Epidermal melanocyte (primary cell): ENCODE data around the gene CCDC60.

Experiments used
- DNase-seq: peaks from one replicate; pipeline ENCODE4 v3.0.0; 2011; ENCODE audit warnings: low spot score; ENCODE audit not compliant: insufficient read length

Gene CCDC60

DNA sequence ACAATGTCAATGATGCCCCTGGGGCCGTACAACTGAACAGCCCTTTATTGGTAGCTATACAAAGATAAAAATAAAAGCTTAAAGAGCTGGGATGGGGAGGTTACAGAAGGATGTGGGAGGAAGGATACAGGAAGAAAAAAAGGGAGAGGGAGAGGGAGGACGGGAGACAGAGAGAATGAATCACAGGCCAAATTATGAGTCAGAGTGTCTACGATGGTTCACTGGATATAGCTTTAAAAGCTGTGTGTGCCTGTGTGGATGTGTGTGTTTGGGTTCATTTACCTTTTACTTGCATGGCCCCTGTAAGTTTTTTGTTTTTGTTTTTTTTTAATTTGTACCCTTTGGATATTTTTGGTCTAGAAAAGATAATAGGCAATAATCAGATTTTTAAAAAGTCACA lies 111.9 kb downstream of the CCDC60 start:
- DNase-seq = no peak

DNA sequence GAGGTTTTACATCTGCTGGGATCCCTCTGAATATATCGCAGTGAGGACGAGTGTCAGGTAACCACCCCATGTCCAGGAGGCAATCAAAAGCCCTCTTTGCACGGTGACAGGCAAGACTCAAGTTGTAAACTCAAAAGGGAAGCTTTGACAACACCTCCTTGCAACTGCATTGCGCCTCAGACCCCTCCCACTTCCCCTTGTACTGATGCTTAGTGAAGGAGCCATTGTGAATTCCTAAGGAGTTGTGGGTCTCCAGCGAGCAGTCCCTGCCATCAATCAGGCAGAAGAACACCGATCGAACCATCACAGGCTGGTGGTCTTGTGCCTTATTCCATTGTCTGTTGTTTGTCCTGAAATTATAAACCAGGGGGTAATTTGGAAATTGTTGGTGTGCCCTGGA lies 112.6 kb downstream of the CCDC60 start:
- DNase-seq = no peak

DNA sequence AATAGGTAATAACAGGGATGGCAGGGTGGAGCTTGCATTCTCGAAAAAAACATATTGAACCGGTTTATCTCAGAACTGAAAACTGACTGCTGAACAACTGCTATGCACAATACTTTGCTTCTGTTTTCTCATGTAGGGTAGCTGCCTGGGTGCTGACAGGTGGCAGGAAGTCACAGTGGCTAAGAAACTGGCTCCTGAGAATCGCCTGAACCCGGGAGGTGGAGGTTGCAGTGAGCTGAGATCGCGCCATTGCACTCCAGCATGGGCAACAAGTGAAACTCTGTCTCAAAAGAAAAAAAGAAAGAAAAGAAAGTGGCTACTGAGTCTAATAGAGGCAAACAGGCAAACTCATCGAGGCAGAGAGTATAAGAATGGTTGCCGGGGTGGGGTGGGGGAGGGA lies 113.1 kb downstream of the CCDC60 start:
- DNase-seq = no peak

DNA sequence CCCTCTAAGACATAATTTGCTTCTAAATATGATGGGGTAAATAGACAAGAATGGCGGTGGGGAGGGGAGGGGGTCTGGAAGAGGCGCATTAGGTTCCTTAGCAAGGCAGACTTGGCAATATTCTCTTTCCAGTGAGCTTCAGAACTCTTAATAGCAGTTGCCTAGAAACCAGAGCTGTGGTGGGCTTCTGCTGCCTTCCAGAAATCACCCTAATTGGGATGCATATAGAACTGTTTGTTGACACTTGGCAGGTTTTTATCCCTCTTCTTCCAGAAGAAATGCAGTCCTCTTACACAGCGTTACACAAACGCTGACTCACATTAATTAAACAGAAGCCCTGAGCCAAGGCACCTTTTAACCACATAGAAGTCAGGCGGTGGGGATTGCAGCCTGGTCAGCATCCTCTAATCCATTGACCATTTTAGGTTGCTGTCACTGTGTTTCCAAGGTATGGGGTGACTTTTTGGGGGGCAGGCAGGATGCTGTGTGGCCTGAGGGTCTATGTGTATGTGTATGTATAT lies 114.1 kb downstream of the CCDC60 start:
- no peak for DNase-seq

DNA sequence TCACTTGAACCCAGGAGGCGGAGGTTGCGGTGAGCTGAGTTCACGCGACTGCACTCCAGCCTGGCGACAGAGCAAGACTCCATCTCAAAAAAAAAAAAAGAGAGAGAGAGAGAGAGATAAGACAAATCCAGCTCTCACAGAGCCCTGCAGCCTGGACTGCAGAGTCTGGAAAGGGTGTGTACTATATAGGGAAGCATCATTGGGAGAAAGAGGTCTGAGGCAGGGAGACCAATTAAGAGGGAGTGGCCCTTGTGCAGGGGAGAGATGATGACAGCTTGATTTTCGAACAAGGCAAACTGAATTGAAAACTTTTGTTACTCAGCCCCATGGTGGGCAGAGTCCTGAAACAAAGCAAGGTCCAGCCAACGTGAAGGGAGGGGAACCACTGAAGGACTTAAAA lies 116.2 kb downstream of the CCDC60 start:
- DNase-seq = no peak

DNA sequence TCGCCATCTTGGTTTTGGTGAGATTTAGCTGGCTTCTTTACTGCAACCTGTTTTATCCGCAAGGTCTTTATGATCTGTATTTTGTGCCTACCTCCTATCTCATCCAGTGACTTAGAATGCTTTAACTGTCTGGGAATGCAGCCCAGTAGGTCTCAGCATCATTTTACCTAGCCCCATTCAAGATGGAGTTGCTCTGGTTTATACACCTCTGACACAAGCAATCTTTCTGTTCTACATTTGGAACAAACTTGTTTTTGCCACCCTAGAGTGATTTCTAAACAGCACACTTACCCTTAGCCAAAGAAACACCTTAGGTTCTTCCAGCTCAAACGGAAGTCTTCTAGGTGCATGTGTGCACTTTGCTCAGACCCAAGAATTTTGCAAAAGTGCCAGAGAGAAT lies 122.3 kb downstream of the CCDC60 start:
- no peak for DNase-seq

DNA sequence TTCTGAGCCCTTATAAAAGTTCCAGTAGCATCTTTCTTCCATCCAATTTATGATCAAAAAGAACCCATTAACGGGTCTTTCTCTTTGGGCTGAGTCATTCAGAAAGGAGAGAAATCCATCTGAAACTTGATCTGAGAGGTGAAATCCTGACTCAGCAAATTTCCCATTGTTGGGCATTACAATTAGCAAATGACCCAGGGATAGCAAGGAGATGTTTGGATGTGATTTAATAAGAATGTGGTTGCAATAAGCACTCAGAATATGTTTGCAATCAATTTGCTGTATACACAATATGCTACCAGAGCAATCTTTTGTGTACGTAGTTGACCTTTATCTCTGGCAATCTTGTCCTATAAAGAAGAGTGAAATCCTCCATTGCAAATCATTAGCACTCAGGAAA lies 122.7 kb downstream of the CCDC60 start:
- no peak for DNase-seq

DNA sequence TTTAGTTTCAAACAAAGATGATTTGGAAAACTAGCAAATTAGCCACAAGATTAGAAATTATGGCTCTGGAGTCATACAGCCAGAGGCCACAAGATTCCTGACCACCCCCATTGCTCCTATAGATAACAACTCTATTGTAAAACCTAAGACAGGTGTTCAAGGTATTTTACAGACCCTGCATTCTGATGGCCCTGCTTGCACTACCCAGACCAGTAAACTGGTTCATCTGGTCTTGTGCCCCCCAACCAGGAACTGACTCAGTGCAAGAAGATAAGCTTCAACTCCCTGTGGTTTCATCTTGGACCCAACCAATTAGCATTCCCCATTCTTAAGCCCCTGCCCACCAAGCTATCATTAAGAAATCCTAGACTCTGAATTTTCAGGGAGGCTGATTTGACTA lies 125.0 kb downstream of the CCDC60 start:
- DNase-seq = no peak

DNA sequence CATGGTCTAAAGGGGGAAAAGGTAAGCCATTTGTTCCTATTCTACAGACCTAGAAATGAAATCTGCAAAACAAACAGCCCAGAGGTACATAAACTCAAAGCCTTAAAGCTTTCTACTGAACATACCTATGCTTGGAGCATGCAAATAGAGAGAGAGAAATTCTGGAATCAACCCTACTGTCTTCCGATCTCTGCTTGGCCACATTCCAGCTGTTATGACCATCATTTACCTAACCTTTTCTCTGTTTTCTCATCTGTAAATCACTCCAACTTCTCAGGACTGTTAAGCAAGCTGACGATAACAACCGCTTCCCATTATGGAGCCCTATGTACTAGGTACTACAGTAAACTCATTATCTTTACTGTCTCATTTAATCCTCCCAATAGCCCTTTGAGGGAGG lies 126.3 kb downstream of the CCDC60 start:
- no peak for DNase-seq

DNA sequence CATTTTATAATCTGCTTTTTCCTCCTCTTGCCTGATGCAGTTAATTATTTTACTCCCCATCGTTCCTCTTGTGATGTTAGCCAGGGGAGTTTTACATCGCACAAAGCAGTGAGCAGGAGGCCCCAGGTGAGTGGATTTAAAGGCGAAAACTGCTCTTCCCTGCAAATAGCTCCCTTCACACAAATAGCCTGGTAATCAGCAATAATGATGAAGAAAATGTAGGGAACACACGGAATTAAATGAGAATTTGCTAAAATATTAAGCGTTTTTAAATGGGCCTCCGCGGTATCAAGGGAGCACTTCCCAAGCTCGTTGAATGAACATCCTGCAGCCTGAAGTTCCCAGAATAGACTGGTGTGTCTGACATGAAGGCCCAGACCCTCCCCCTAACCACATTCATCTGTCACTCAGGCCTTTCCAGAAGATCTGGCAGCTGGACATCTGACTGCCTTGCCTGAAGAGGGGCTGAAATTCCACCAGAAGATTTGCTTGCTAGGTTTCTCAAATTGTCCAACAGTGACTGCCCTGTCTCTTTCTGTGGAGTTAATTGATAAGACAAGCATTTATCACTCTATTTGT lies 127.2 kb downstream of the CCDC60 start:
- DNase-seq = no peak

DNA sequence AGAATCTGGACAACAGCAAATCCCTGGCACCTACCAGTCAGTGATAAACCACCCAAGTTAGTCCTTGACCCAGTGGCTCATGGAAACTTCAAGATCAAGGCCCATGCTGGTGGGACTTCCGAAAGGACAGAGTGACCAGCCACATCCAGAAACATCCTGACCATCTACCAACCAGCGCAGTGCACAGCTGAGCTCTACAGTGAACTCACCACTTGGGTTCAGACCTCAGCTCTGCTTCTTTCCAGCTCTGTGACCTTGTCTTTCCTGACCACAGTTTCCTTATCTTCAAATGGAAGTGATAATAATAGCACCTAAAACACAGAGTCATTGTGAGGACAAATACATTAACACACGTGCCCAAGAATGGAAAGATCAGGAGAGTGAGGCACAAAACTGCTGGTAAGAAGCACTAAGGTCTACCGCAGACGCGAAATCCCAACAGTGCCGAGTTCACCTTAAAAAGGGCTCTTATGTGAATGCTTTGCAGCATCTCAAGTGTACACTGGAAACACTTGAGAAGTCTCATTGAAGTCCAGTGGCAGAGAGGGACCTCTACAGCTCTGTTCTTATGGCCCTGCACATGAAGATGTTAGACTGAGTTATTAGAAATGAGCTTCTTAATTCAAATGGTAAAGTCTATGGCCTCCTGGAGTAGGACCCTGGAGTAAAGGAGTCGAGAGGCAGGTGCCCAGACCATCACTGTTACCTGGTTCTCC lies 128.8 kb downstream of the CCDC60 start:
- DNase-seq = no peak

DNA sequence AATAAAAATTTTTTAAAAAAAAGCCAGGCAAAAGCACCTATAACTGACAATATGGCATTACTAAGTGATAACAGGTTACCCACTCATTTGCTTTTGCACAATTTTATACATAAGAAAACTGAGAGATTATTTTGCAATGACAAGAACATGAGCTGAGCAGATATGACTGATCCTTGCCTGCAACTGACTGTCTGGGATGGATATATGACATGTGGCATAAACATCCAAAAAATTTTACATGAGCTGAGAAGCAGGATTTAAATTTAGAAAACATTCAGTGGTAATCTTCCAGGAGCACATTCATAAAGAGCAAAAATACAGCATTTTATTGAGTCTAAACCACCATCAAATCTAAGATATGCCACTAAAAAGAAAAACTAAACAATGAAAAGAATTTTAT lies 133.8 kb downstream of the CCDC60 start:
- DNase-seq = no peak

DNA sequence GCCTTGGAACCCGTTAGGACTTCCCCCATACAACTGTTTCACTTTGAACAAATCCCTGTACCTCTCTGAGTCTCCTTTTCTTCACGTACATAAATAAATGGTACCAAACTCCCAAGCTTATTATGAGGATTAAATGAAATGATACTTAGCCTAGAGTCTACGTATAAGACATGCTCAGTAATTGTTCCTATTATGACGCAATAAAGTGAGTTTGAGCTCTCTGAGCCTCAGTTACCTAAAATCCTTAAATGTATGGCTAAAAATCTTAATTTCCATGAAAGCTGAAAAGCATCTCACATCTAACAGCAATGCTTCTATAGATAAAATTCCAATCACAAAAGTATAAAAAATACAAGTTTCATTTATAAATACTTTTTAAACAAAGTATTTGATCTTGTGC lies 141.1 kb downstream of the CCDC60 start:
- DNase-seq = no peak

DNA sequence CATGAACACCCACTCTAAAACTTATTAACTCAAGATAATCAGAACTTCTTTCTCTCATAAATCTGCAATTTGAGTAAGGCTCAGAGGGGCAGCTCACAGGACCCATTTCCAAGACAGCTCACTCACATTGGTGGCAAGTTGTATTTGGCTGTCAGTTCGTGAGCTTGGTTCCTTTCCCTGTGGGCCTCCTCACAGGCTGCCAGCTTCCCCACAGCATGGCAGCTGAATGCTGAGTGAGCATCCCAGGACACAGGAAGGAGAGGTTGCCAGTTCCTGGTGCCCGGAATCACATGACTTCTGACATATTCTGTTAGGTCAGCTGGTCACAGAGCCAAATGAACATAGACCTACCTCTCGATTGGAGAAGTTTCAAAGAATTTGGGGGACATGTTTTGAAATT lies 142.4 kb downstream of the CCDC60 start:
- DNase-seq = no peak

DNA sequence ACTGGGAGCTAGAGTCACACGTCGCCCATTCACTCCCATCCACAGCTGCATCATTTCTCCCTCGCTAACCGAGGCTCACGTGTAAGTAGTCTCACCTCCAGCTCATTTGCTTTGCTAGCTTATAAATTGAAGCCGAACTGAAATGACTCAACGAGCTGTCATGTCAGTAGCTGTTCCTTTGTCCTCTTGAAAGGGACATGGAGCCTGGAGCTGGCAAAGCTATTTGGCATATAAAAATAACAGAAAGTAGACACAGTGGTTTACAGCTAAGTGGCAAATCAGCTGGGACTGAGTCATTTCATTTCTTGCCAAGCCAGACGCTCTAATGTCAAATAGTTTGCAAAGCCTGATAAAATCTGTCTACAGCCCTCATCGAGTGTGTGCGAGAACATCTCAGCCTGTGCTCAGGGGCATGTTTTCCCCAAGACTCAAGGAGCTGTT lies 144.6 kb downstream of the CCDC60 start:
- DNase-seq = no peak

DNA sequence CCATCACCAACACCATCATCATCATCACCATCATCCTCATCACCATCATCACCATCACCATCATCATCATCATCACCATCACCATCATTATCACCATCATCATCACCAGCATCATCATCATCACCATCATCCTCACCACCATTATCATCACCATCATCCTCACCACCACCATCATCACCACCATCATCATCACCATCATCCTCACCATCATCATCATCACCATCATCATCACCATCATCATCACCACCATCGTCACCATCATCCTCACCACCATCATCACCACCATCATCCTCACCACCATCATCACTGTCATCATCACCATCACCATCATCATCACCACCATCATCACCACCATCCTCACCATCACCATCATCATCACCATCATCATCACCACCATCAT lies 146.0 kb downstream of the CCDC60 start:
- no peak for DNase-seq

DNA sequence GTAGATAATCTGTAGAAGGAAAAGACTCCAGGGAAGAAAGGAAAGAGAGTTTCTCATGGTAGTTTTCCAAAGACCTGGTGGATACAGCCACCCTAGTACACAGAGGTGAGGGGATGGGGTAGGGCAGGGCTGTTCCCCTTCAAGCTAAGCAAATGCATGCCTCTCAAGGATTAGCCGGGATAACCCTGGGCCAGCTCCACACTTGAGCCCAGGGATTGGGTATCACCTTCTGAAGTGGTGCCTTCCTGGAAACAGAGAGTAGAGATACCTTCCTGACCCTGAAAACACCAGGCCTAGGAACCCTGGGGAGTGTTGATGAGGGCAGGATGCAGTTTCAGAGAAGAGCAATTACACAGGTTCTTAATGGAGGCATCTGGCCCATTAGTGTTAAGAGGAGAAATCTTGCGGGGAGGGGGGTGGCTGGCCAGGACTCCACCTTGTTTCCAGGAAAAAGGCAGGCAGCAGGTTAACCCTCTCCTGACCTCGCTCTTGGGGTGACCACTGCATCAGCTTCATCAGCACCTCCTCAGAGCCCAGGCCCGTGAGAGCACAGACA lies 152.1 kb downstream of the CCDC60 start:
- DNase-seq = no peak

DNA sequence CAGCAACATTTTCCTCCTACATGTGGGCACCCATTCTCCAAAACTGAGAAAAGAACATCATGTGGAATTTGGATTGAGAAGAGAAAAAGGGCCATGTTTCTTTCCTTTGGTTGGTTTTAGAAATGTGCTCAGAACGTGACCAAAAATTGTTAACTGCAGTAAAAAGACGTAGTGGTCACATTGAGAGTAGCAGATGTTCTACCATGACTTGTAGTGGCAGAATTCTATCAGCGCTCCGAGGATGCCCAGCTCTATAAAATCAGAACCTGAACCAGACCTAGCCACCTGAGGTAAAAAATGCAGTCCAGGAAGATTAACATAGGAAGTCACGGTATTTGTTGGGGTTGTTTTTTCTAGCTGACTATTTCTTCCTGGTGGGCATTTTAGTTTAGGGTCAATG lies 157.3 kb downstream of the CCDC60 start:
- DNase-seq = no peak

DNA sequence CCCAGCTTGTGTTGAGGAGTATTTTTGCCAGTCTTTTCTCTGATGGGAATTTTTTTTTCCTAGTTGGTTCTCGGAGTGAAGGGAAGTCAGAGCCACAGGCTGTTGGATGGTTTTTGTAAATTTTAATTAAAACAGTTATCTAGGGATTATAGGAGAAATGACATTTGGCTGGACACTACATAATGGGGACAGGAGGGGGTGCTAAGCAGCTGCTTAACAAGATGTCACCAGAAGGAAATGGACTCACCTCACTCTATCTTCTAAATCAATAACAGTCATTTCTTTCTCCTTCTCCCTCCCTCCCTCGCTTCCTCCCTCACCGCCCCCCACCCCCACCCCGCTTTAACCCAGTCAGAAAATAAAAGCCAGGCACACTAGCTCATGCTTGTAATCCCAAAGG lies 165.7 kb downstream of the CCDC60 start:
- no peak for DNase-seq

DNA sequence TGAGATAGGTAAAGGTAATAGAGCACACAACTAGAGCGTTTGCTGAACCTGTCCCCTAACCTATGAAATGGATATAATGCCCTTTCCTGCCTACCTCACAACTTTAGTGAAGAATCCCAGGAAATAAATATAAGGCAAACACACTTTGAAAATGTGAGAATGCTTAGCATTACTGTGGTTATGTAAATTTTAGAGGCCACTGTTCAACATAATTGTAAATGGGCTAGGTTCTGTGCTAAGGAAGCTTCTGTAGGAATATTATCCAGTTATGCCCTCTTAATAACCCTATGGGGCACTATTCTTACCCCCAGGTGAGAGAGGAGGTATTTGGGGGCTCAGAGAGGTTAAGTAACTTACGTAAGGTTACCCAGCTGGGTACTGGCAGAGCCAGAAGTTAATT lies 166.5 kb downstream of the CCDC60 start:
- DNase-seq = no peak

DNA sequence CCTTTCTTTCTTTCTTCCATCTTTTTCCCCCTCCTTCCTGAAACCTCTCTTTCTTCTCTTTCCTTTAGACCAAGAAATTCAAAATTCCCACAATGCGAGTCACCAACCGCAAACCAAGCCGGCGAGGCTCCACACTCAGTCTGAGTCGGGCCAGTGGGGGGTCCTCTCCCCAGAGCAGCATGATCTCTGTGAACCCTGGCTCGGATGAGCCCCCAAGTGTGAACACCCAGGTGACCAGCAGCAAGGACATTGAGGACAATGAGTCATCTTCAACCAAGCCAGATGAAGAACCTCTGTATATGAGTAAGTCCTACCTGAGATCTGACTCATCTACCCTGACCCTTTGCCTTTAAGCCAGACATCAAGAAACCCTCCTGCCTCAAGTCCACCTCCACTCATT lies 170.5 kb downstream of the CCDC60 start:
- no peak for DNase-seq

DNA sequence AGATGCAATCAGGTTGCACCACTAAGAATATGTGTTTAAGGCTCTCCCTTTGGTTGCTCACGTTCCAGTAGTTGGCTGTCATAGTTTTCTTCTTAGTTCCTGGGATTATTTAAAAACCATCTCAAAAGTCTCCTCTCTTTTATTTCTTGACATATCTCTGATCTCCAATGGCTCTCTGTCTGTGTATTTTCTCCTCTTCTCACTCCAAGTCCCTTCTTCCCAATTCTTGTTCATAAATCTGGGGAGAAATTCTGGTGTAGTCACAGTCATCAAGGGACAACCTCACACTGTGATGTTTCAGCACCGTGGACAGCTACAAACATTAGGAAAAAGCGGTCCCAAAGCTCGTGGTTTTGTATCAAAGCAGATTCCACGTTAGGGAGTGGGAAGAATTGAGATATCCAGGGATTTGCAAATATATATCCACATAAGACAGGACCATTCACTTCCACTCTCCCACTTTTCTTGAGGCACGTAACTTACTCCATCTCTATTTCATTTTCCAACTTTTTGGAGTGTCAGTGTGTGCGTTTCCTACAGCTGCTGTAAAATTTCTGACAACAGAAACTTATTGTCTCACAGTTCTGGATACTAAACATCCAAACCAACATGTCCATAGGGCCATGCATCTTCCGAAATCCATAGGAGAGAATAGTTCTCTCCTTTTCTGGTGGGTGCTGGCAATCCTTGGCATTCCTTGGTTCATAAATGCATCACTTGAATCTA lies 178.4 kb downstream of the CCDC60 start:
- DNase-seq = no peak
